GDM1 (cell line): ENCODE data around the gene CYS1.
"Not testable (repeated sequence)": the region's sequence is repeated elsewhere in the genome, so short reads cannot be mapped to it uniquely, and the experiment has no call there.

Experiments used
- DNase-seq: peaks from one replicate; lab custom pipeline; 2025; lab: John Stamatoyannopoulos, UW

Gene CYS1

DNA sequence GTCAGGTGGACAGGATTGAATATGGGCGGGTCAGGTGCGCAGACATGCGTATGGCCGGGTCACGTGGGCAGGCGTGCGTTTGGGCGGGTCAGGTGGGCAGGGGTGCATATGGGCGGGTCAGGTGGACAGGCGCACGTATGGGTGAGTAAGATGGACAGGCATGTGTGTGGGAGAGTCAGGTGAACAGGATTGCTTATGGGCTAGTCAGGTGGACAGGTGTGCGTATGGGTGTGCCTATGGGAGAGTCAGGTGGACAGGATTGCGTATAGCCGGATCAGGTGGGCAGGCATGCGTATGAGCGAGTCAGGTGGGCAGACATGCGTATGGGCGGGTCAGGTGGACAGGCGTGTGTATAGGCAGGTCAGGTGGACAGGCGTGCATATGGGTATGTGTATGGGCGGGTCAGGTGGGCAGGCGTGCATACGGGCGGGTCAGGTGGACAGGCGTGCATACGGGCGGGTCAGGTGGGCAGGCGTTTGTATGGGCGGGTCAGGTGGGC lies 67.2 kb downstream of the CYS1 start:
- no peak for DNase-seq

DNA sequence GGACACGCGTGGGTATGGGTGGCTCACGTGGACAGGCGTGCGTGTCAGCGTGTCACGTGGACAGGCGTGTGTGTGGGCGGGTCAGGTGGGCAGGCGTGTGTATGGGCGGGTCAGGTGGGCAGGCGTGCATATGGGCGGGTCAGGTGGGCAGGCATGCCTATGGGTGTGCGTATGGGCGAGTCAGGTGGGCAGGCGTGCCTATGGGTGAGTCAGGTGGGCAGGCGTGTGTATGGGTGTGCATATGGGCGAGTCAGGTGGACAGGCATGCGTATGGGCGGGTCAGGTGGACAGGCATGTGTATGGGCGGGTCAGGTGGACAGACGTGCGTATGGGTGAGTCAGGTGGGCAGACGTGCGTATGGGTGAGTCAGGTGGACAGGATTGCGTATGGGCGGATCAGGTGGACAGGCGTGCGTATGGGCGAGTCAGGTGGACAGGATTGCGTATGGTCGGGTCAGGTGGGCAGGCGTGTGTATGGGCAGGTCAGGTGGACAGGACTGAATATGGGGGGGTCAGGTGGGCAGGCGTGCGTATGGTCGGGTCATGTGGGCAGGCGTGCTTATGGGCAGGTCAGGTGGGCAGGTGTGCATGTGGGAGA lies 67.7 kb downstream of the CYS1 start:
- DNase-seq = not testable (repeated sequence)

- not testable (repeated sequence) for DNase-seq
Observed at GRCh38 chr2:10011606-10012325, 68.4 kb downstream of the CYS1 start.

GRCh38 chr2:10010861-10011605 lies 69.2 kb downstream of the CYS1 start:
- not testable (repeated sequence) for DNase-seq

DNA sequence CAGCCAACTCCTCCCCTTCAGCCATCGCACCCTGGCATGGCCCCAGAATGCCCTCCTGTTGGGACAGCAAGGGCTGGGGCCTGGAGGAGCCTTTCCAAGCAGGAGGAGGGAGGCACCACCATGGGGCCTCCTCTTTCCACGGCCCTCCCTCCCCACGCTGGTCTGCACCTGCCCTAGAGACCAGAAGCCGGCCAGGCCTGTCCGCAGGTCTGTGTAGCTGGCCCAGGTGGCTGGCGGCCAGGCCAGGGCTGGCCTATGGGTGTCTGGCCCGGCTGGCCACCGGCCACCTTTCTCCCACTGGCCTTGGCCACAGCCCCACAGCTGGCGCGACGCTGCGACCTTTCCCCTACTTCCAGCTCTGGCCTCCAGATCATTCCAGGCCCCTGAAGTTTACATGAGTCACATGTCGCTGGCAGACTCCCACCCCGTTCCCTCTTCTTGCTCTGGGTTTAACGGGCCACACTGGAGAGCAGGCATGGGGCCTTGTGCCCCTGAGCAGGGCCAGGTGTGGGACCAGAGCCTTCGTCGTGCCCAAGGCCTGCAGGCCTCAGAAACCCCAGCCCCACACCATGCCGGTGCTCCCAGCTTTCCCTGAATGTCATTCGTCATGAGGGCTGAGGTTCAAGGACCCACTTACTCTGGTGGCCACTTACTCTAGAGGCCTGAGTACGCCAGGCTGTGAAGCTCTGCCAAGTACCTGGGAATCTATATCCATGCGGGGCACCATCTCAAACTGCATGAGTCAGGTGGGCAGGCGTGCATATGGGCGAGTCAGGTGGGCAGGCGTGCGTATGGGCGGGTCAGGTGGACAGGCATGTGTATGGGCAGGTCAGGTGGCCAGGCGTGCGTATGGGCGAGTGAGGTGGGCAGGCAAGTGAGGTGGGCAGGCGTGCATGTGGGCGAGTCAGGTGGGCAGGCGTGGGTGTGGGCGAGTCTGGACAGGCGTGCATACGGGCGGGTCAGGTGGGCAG lies 70.1 kb downstream of the CYS1 start:
- no peak for DNase-seq

GRCh38 chr2:10009271-10009810 lies 70.9 kb downstream of the CYS1 start:
- no peak for DNase-seq

GRCh38 chr2:10008809-10009176 lies 71.4 kb downstream of the CYS1 start:
- DNase-seq = no peak

DNA sequence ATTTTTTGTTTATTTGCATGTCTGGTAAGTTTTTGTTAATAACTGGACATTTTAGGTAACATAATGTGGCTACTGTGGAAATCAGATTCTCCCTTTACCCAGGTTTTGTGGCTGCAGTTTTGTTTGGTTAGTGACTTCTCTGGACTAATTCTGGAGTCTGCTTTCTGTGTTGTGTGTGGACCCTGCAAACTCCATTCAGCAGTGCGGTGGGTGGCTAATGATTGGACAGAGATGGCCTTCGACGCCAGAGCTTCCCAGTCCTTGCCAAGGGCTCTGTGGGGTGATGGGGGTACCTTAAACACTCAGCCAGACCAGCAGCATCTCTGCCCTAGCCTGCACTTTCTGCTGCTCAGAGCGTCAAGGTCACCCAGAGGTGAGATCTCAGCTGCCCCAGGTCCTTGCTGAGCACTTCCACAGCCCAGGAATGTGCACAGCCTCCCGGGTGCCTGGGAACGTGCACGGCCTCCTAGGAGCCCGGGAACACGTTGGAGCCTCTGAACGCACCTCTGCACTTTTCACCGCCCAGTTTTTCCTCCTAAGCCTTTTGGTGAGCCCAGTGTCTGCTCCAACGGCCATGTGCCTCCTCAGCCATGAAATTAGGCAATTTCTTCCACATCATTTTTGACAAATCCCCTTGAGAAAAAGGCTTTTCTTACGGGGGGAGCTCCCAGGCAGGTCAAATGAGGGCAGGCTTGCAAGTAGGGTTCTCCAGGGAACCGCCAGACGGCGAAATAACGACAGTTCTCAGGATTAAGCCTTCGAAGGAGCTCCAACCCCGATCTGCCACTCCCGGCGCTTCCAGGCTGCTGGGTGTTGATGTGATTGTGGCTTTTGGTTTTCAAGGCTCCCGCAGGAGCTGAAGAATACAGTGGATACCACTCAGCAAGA lies 72.0 kb downstream of the CYS1 start:
- no peak for DNase-seq

DNA sequence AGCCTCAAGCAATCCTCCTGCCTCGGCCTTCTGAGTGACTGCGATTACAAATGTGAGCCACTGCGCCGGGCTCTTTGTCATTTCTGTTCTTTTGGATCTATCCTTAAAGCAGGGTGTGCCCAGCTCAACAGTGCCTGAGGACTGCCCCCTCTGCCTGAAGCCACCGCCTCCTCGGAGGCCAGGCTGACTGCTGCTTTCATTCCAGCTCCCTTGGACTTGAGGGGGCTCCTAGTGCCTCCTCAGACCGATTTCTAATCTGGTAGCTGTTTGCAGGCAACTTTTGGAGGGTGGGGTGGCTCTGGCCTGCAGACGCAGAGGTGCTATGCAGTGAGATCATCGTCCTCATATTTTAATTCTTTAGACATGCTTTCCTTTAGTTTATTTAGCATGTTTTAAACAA lies 72.8 kb downstream of the CYS1 start:
- DNase-seq = no peak
